H9 (cell line): ENCODE measurements around the gene ZFY. TPM values are rescaled to one million over a fixed set of nuclear protein-coding genes. Genes with fewer than 3 reads are reported as not detected.

ENCODE experiments used
- DNase-seq: peaks from one replicate; pipeline ENCODE4 v3.0.0-alpha.2; 2017
- H2AFZ ChIP-seq: one replicate; pipeline ENCODE4 v1.6.1; 2013; ENCODE audit warnings: mild to moderate bottlenecking, low read length, control low read depth, moderate library complexity
- H2AK5ac ChIP-seq: 2 replicates; pipeline ENCODE4 v1.6.1; 2013; ENCODE audit warnings: low read length, control low read depth, mixed read lengths; ENCODE audit not compliant: insufficient read length
- H2BK120ac ChIP-seq: one replicate; pipeline ENCODE4 v1.6.1; 2013; ENCODE audit warnings: low read depth, mild to moderate bottlenecking, low read length, control low read depth, inconsistent platforms; ENCODE audit not compliant: poor library complexity, severe bottlenecking
- H2BK12ac ChIP-seq: 2 replicates; pipeline ENCODE4 v1.6.1; 2013; ENCODE audit warnings: low read length, control low read depth, mixed read lengths, low read depth; ENCODE audit not compliant: insufficient read length
- H2BK15ac ChIP-seq: 2 replicates; pipeline ENCODE4 v1.6.1; 2013; ENCODE audit warnings: low read depth, low read length, control low read depth
- H2BK20ac ChIP-seq: one replicate; pipeline ENCODE4 v1.6.1; 2013; ENCODE audit warnings: low read depth, mild to moderate bottlenecking, low read length, control low read depth, inconsistent platforms; ENCODE audit not compliant: poor library complexity, severe bottlenecking
- H2BK5ac ChIP-seq: 2 replicates; pipeline ENCODE4 v1.6.1; 2013; ENCODE audit warnings: low read length, control low read depth, mixed read lengths; ENCODE audit not compliant: insufficient read length
- H3K14ac ChIP-seq: 2 replicates; pipeline ENCODE4 v1.6.1; 2013; ENCODE audit warnings: low read length, control low read depth; ENCODE audit not compliant: insufficient read depth
- H3K18ac ChIP-seq: 2 replicates; pipeline ENCODE4 v1.6.1; 2013; ENCODE audit warnings: low read depth, mild to moderate bottlenecking, mixed read lengths, low read length, control low read depth; ENCODE audit not compliant: insufficient read length
- H3K23ac ChIP-seq: 2 replicates; pipeline ENCODE4 v1.6.1; 2013; ENCODE audit warnings: low read length, control low read depth, mixed read lengths, low read depth; ENCODE audit not compliant: insufficient read length
- H3K23me2 ChIP-seq: 2 replicates; pipeline ENCODE4 v1.6.1; 2013; ENCODE audit warnings: low read depth, mild to moderate bottlenecking, mixed read lengths, low read length, control low read depth; ENCODE audit not compliant: insufficient read length, poor library complexity, severe bottlenecking
- H3K27ac ChIP-seq: 2 replicates; pipeline ENCODE4 v1.5.1; 2013; ENCODE audit warnings: low read length, control low read depth, mixed read lengths, low read depth; ENCODE audit not compliant: insufficient read length
- H3K27me3 ChIP-seq: 2 replicates; pipeline ENCODE4 v1.6.1; 2013; ENCODE audit warnings: low read length, control low read depth, inconsistent platforms; ENCODE audit not compliant: insufficient read depth
- H3K4ac ChIP-seq: 2 replicates; pipeline ENCODE4 v1.6.1; 2013; ENCODE audit warnings: low read depth, mild to moderate bottlenecking, control low read depth, inconsistent platforms, low read length, moderate library complexity
- H3K4me1 ChIP-seq: 2 replicates; pipeline ENCODE4 v1.6.1; 2013; ENCODE audit warnings: low read length, control low read depth, inconsistent platforms; ENCODE audit not compliant: insufficient read depth
- H3K4me2 ChIP-seq: 2 replicates; pipeline ENCODE4 v1.6.1; 2013; ENCODE audit warnings: low read length, control low read depth, mixed read lengths; ENCODE audit not compliant: insufficient read length, insufficient read depth
- H3K56ac ChIP-seq: 2 replicates; pipeline ENCODE4 v1.6.1; 2013; ENCODE audit warnings: low read depth, mild to moderate bottlenecking, mixed read lengths, low read length, control low read depth; ENCODE audit not compliant: insufficient read length
- H3K79me1 ChIP-seq: 2 replicates; pipeline ENCODE4 v1.6.1; 2013; ENCODE audit warnings: low read depth, mild to moderate bottlenecking, moderate library complexity, low read length, control low read depth, inconsistent platforms; ENCODE audit not compliant: insufficient read depth, poor library complexity, severe bottlenecking
- H3K79me2 ChIP-seq: 2 replicates; pipeline ENCODE4 v1.6.1; 2013; ENCODE audit warnings: low read length, control low read depth, inconsistent platforms; ENCODE audit not compliant: insufficient read depth
- H3K9ac ChIP-seq: 2 replicates; pipeline ENCODE4 v1.6.1; 2013; ENCODE audit warnings: low read length, control low read depth, mixed read lengths; ENCODE audit not compliant: insufficient read length; ENCODE audit errors: extremely low read depth
- H3K9me3 ChIP-seq: one replicate; pipeline ENCODE4 v1.6.1; 2013; ENCODE audit warnings: low read depth, low read length, inconsistent platforms; ENCODE audit not compliant: control insufficient read depth
- H3T11ph ChIP-seq: one replicate; pipeline ENCODE4 v1.6.1; 2013; ENCODE audit warnings: mild to moderate bottlenecking, low read length, control low read depth, inconsistent platforms
- H4K20me1 ChIP-seq: one replicate; pipeline ENCODE4 v1.6.1; 2013; ENCODE audit not compliant: control insufficient read depth, insufficient read length, insufficient read depth
- H4K5ac ChIP-seq: 2 replicates; pipeline ENCODE4 v1.6.1; 2013; ENCODE audit warnings: low read depth, mild to moderate bottlenecking, mixed read lengths, low read length, control low read depth; ENCODE audit not compliant: insufficient read length
- H4K8ac ChIP-seq: replicated peaks from 2 replicates; pipeline ENCODE4 v1.6.1; 2013; ENCODE audit warnings: low read length, control low read depth, mixed read lengths, low read depth; ENCODE audit not compliant: insufficient read length
- H4K91ac ChIP-seq: 2 replicates; pipeline ENCODE4 v1.6.1; 2013; ENCODE audit warnings: low read depth, mild to moderate bottlenecking, moderate library complexity, mixed read lengths, low read length, control low read depth; ENCODE audit not compliant: insufficient read length
- H3K27ac Mint-ChIP-seq, 3 experiments: 2 replicates in 2 of 3; 3 replicates in 1 of 3; pipeline ENCODE4 v1.8.0; 2020 to 2021; ENCODE audit warnings: mixed read lengths in 3 of 3, mild to moderate bottlenecking in 1 of 3, moderate library complexity in 1 of 3
- H3K27me3 Mint-ChIP-seq: 2 replicates; pipeline ENCODE4 v1.8.0; 2021; ENCODE audit warnings: low read depth, mild to moderate bottlenecking, moderate library complexity, mixed read lengths
- H3K36me3 Mint-ChIP-seq, 3 experiments: 2 replicates in 2 of 3; 3 replicates in 1 of 3; pipeline ENCODE4 v1.8.0; 2020 to 2021; ENCODE audit warnings: low read depth in 3 of 3, mixed read lengths in 3 of 3; ENCODE audit not compliant: insufficient read depth in 1 of 3
- H3K4me1 Mint-ChIP-seq, 2 experiments: 2 replicates each; pipeline ENCODE4 v1.8.0; 2020; ENCODE audit warnings: mixed read lengths in 2 of 2
- H3K4me3 Mint-ChIP-seq, 2 experiments: 2 replicates in 1 of 2; 3 replicates in 1 of 2; pipeline ENCODE4 v1.8.0; 2020 to 2021; ENCODE audit warnings: mild to moderate bottlenecking in 2 of 2, mixed read lengths in 2 of 2, moderate library complexity in 1 of 2
- H3K9me3 Mint-ChIP-seq, 2 experiments: 2 replicates in 1 of 2; 3 replicates in 1 of 2; pipeline ENCODE4 v1.8.0; 2020; ENCODE audit warnings: mild to moderate bottlenecking in 2 of 2, mixed read lengths in 2 of 2, moderate library complexity in 1 of 2
- CTCF ChIP-seq: fragments of 200-600 bp; sonication (generic); conservative IDR thresholded peaks from 3 replicates; pipeline ENCODE4 v1.8.0; 2021; ENCODE audit warnings: antibody characterized with exemption, mild to moderate bottlenecking
- WGBS: extraction: QIAGEN DNeasy Blood & Tissue Kit; methylation state at CpG from one replicate; pipeline ENCODE4 v1.1.7; 2013; ENCODE audit warnings: missing lambda C conversion rate, low lambda C conversion rate, mixed read lengths; ENCODE audit not compliant: insufficient read length; ENCODE audit errors: extremely low coverage; 5-methylcytosine and 5-hydroxymethylcytosine counted together
- total RNA-seq: library from RNA; stranded (reverse); gene quantifications from 2 replicates; pipeline ENCODE4 v1.2.1, GENCODE V29; 2021

ZFY gene
- total RNA-seq, 1 experiment from 2014 or later = not detected

DNA sequence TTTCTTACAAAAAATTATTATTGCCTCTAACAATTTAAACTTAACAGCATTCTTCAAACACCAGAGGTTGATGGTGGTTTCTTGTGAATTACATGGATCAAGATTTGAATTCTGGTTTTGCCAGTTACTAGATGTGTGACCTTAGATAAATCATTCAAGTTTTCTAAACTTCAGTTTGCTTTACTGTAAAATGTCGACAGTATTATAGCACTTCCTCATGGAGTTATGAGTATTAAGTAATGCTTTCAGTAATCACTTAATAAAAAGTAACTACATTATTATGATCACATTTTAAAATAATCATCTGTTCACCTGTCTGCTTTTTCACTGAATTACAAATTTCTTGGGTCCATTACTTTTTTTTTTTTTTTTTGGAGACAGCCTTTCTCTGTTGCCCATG lies 37.5 kb downstream of the ZFY start:
- no peaks in the 10 kb centered on the region for H3K79me2 ChIP-seq
- no peak overlapping the region for H2BK12ac ChIP-seq
- no peaks in the 10 kb centered on the region for H3K4me1 Mint-ChIP-seq
- no CpG with 5 or more reads among the region's 1 CpG for WGBS
- H3K4ac ChIP-seq = no peak overlapping the region
- H2BK5ac ChIP-seq = no peak overlapping the region
- no peak for TF ChIP-seq CTCF
- no peak overlapping the region for H2BK15ac ChIP-seq
- no peak overlapping the region for H3K9ac ChIP-seq
- H3K9me3 Mint-ChIP-seq = no peaks in the 10 kb centered on the region
- no peak overlapping the region for H3K18ac ChIP-seq
- no peak overlapping the region for H2BK120ac ChIP-seq
- no peak overlapping the region for H3T11ph ChIP-seq
- H2BK20ac ChIP-seq = no peak overlapping the region
- H3K56ac ChIP-seq = no peak overlapping the region
- no peaks in the 10 kb centered on the region for H3K4me1 ChIP-seq
- H4K91ac ChIP-seq = no peak overlapping the region
- H3K4me3 Mint-ChIP-seq = no peak overlapping the region
- no peak overlapping the region for H3K4me2 ChIP-seq
- H3K23ac ChIP-seq = no peak overlapping the region
- no peak for DNase-seq
- H2AFZ ChIP-seq = no peak overlapping the region
- no peaks in the 10 kb centered on the region for H3K27me3 ChIP-seq
- H3K36me3 Mint-ChIP-seq = no peaks in the 10 kb centered on the region
- no peaks in the 10 kb centered on the region for H3K9me3 ChIP-seq
- no peaks in the 10 kb centered on the region for H3K79me1 ChIP-seq
- H4K20me1 ChIP-seq = no peaks in the 10 kb centered on the region
- H3K23me2 ChIP-seq = no peaks in the 10 kb centered on the region
- H4K5ac ChIP-seq = no peak overlapping the region
- H3K27ac ChIP-seq = no peak overlapping the region
- H3K27me3 Mint-ChIP-seq = no peaks in the 10 kb centered on the region
- no peak overlapping the region for H2AK5ac ChIP-seq
- no peak overlapping the region for H3K14ac ChIP-seq
- H3K27ac Mint-ChIP-seq = no peak overlapping the region
- H4K8ac ChIP-seq = no peak overlapping the region
